GM12872 (cell line): ENCODE results near the gene SLC6A2.

Experiments used
- CTCF ChIP-seq: IDR thresholded peaks from 3 replicates; pipeline ENCODE4 v1.5.1; 2011; ENCODE audit warnings: low read depth, mild to moderate bottlenecking, low read length, moderate library complexity; ENCODE audit not compliant: insufficient read depth

Gene SLC6A2

GRCh38 chr16:55651841-55652824, 3.7 kb upstream of the SLC6A2 start:
- TF ChIP-seq CTCF: no peak

- TF ChIP-seq CTCF: no peak
These were observed 2.7 kb upstream of the SLC6A2 start for GRCh38 chr16:55653106-55653505.

- no peak for TF ChIP-seq CTCF
These were observed 349 bp upstream of the SLC6A2 start for GRCh38 chr16:55655381-55655896.

GRCh38 chr16:55656691-55657092, 904 bp downstream of the SLC6A2 start:
- TF ChIP-seq CTCF: no peak

GRCh38 chr16:55657616-55658015, 1.8 kb downstream of the SLC6A2 start:
- TF ChIP-seq CTCF: no peak

GRCh38 chr16:55658898-55659420, 3.2 kb downstream of the SLC6A2 start:
- no peak for TF ChIP-seq CTCF

GRCh38 chr16:55660026-55660425, 4.2 kb downstream of the SLC6A2 start:
- no peak for TF ChIP-seq CTCF
